ENCODE data around the gene SPINK1.

GRCh38 chr5:147813696-147814095 lies 17.8 kb downstream of the SPINK1 start:
- TF ChIP-seq POLR2AphosphoS5 (IDR thresholded peaks at IDR 0.05; ENCODE audit: borderline replicate concordance, low read depth, low read length): no peak
- no peak for TF ChIP-seq EZH2 (IDR thresholded peaks at IDR 0.05)
- TF ChIP-seq FOXP2 (optimal IDR thresholded peaks at IDR 0.05; ENCODE audit: control extremely low read depth, extremely low read length, insufficient read depth): no peak

Measured in SK-N-MC (cell line).